EL (cell line): ENCODE results near the gene PRSS50.

Experiments
- DNase-seq: peaks from one replicate; pipeline ENCODE4 v3.0.0-alpha.2; 2016

PRSS50 gene

DNA sequence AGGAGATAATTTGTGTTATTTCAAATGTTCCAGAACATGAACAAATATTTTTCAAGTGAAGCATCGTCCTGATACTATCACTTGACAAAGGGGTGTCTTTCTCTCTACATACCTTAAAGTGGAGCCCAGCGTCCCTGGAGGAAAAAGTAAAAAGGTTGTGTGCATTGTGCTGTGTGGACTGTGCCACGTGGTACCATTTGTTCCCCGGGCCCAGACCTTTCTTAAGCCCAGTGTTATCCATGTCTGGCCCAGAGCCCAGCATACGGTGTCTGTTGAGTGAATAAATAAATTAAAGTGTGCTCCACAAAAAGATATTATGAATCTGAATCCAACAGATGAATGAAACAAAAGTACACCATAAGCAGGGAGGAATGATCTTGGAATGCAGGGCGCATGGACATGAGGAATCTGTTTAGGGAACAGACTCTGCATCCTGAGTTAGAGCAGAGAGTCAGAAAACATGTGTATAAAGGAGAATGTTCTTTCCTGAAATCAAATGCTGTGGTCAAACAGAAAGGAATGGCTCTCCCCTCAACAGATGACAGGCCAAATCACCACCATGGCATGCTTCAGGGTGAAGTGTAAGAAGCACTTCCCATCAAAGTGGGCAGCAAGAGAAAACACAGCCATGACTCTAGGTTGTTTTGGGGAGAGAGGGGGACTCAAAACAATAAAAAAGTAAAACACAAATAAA is 8.1 kb upstream of the PRSS50 start:
- peak; percentile 29 for DNase-seq

DNA sequence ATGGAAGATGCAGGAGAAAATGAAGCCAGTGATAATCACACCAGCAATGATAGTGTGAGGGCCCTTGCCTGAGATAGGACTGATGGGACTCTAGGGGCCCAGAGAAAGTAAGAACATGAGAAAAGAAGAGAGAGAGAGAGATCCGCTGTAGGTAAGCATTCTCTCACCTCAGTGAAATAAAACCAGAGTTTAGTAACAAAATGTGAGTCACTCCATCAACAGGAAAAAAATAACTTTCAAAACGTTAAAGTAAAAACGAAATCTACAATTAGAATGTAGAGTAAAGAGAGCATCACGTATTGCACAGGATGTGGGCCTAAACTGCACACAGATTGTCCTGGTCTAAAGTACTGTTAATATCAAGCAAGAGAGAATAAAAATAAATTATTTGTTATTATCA is 6.8 kb upstream of the PRSS50 start:
- no peak for DNase-seq

DNA sequence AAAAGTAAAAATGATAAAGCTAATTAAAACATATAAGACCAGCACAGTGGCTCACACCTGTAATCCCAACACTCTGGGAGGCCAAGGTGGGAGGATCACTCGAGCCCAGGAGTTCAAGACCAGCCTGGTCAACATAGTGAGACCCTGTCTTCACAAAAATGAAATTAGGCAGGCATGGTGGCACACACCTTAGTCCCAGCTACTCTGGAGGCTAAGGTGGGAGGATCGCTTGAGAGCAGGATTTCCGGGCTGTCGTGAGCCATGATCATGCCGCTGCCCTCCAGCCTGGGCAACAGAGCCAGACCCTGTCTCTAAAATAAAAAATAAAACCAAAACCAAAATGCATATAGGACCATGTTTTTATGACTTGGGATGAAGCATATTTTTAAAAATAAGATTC is 4.8 kb upstream of the PRSS50 start:
- DNase-seq: no peak

GRCh38 chr3:46721009-46721408 is 3.3 kb upstream of the PRSS50 start:
- no peak for DNase-seq

GRCh38 chr3:46719735-46720271 is 2.1 kb upstream of the PRSS50 start:
- DNase-seq: no peak

DNA sequence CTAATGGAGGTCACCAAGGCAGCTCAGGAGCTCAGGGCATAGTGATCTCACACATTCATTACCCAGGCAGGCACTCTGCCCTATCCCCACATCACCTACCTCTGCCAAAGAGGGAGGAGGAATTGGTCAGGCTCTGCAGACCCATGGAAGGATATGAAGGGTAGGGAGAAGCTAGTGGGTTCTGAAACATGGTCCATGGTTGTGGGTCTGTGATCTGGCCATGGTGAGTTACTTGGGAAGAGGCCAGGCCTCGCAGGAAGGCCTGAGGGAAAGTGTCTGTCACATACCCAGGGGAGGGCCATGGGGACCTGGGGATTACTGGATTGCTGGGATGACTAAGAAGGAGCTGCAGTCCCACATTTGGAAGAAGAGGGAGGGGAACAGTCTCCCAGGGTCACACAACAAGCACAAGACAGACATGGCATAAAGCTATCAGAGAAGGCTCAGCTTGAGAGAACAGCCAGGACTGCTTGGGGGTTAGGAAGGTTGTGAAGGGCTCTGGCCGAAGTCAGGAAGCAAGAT is 1.4 kb upstream of the PRSS50 start:
- DNase-seq: no peak

GRCh38 chr3:46716461-46717441 is 918 bp downstream of the PRSS50 start:
- no peak for DNase-seq

DNA sequence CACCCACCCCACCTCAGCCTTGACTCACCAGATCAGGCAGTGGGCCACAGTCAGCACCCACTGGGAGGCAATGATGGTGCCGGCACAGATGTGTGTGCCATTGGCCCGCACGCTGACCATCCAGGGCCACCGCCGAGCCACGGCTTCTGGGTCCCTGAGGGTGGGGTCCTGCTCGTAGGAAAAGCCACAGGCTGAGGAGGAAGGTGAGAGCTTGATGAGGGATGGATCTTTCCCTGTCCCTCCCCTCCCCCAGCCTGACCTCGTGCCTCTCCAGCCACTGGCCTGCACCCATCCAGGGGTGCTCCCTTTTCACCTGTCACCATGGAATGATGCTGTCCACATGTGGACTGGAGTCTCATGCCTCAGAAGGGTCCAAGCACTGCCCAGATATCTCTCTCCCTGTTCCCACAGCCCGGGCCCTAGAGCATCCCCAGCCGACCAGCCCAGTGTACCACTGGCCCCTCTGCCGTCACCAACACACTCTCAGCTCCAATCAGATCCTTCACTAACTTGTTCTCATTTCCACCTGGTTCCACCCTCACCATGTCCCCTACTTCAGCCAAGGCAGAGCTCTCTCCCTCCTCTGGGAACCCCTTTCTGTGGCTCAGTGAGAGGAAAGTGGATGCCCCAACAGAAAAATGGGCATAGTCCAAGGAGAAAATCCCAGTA is 2.0 kb downstream of the PRSS50 start:
- no peak for DNase-seq

DNA sequence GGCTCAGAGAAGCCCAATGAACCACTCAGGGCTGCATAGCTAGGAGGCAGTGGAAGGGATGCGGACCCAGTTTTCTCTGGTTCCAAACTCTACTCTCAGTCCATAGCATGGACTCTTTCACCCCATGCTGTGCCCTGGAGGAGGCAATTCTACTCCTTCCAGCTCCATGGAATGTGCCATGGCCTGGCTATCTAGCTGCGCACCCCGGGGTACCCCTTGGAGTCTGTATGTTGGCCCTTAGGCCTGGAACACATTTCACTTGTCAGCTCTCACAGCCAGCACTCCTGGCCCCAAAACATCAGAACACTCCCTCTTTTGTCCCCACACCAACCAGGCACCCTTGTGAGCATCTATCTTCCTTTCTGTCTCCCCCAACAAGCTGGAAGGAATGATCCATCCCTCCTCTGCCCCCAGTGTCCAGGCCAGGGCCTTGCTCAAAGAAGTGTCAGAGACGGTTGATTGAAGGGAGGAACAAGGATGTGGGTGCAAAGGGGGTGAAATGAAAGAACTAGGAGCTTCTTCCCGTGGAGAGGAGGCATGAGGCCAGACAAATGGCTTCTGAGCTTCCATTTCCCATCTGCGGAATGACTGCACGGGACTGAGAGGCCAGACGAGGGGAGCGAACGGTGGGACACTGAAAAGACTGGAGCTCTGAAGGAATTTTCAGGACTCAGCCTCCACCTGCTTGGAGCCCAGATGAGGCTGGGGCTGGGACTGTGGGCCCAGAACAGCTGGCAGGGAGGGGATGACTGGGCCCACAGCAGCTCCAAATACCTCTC is 2.8 kb downstream of the PRSS50 start:
- no peak for DNase-seq

- no peak for DNase-seq
These were observed 3.6 kb downstream of the PRSS50 start for GRCh38 chr3:46713898-46714552.

DNA sequence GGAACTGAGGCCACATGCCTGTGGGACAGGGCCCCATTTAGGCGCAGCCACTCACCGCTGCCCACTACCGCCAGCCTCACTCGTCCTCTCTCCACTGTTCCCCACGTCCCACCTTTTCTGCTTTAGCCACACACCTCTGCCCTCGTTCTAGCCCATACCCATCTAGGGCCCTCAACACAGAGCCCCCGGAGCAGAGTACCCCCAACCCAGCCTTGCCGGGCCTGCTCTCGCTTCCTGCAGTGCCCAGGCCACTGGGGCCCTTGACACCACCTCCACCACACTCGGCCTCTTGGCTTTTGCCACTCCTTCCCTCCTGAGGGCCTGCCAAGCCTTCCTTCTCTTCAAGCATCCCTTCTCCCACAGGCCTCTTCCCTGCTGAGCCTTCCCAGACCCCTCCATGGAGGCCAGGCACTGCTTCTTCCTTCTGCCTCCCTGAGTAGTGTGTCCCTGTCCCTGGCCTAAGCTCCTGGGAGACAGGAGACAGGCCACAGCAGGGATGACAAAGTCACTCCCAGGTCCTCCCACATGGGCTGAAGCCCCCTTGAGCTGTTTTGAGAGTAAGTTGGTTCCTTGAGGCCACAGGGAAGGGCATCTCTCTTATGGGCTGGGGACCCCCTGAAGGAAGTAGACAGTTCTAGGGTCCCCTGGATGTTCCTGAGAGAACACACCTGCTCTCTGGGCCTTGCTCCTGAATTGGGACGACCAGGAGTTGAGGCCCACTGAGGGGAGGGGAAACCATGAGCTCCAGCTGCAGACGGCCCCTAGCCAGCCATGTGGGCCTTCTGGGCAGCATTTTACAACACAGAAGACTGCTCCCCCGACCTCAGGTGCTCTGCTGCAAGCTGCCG is 4.4 kb downstream of the PRSS50 start:
- no peak for DNase-seq

GRCh38 chr3:46712191-46713049 is 5.2 kb downstream of the PRSS50 start:
- no peak for DNase-seq

DNA sequence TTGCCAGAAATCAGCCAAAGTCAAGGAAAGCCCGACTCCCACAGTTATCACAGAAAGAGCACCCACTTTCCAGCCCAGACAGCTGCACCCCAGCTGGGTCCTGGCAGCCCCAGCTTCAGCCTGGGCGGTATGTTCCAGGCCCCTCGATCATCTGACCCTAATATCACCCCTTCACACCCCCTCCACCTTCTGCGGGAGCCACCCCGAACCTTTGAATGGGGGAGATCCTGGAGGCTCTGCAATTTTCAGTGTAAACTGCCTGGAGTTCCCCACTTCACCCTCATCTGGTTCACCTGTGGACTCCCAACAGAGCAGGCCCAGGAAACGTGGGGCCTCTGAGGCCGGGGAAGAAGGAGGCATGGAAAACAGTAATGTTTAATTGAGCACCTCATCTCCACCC is 5.9 kb downstream of the PRSS50 start:
- DNase-seq: no peak

DNA sequence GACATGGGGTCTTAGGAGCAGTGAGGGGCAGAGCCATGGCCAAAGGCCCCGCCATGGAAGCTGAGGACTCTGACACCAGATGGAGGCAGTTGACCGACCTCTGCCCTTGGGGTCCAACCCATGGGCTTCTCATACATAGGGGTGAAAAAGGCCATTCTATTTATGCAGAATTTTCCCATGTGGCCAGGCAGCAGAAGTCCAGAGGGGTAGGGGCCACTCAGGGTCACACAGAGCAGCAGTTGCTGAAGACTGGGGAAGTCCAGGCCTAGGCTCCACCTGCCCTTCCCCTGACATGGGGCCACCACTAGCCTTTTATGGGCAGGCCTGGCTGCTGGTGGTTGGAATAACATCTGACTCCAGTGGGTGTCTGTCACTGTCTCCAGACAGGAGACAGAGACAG is 6.4 kb downstream of the PRSS50 start:
- DNase-seq: no peak

- DNase-seq: no peak
These were observed 6.9 kb downstream of the PRSS50 start for GRCh38 chr3:46710671-46711295.

DNA sequence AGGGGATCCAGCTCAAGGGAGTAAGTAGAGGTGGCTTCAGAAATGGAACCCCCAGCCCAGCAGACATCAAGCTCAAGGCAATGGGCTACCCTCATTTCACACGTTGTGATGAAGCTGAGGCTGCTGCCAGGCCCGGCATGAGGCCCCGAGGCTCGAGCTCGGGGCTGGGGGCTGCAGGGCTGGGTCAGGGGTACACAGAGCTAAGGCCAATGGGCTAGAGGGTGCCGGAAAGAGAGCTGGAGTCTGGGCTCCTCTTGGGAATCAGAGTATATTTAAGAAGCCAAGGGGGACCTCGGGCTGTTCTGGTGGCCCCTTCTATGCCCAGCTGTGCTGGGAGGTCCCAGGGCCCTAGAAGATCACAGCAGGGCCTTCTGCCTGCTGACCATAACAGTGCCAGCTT is 7.4 kb downstream of the PRSS50 start:
- no peak for DNase-seq

DNA sequence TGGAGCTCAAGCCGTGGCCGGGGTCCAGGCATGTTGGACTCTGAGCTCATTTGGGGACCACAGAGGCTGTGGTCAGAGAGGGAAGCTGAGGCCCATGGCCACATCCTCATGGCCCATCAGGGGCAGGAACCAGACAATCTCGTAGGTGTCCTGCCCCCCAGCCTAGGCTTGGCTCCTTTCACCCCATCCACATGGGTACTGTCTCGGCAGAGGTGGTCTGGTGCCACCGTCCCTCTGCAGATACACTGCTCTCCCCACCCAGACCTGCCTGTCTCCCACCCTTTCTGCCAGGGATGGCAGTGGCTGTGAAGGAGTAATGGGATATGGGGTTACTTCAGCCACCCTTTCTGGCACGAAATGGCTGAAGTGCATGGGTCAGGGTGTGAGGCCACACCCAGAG is 7.9 kb downstream of the PRSS50 start:
- DNase-seq: no peak

GRCh38 chr3:46709157-46709654 is 8.5 kb downstream of the PRSS50 start:
- DNase-seq: no peak
